ENCODE measurements around the gene TBXAS1.

DNA sequence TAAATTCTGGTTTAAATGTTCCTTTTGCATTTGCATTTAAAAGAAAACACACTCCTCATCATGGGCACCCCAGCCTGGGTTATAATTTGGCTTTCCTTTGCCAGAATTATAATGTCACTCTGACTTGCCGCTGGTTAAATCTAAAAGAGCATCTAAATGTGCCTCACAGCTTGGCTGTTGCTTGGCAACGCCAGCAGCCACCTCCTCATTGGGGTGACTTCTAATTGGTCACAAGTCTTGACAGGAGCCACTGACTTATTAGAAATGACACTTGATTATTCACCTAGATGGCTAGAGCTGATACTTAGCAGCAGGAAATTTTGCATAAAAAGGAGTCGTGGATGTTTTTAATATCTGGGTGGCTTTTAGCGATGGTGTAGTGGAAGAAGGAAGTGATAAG lies 114.3 kb downstream of the TBXAS1 start:
- TF ChIP-seq EZH2phosphoT487 (IDR thresholded peaks at IDR 0.05; ENCODE audit: low read length) = no peak
- no peak for TF ChIP-seq CTCF (IDR thresholded peaks at IDR 0.05; ENCODE audit: low read length)
